ENCODE data around the gene CGREF1. TPM values are rescaled to one million over a fixed set of nuclear protein-coding genes. Genes with fewer than 3 reads are reported as not detected.

CGREF1 gene
- 1 to 10 TPM; 4.0 to 8.5 (median 6.2) TPM for total RNA-seq

GRCh38 chr2:27118525-27119329, at the start of gene CGREF1:
CGREF1 (minus strand) TSS chr2:27119128; CDS start chr2:27104366, 14,762 bp downstream.
- TF ChIP-seq CTCF (IDR thresholded peaks at IDR 0.05; ENCODE audit: low read depth), result no peak

- TF ChIP-seq CTCF (IDR thresholded peaks at IDR 0.05; ENCODE audit: low read depth), result no peak
Observed at GRCh38 chr2:27164960-27165763, 46.2 kb upstream of the CGREF1 start.

GRCh38 chr2:27162151-27163121, 43.5 kb upstream of the CGREF1 start:
- TF ChIP-seq CTCF (IDR thresholded peaks at IDR 0.05; ENCODE audit: low read depth), result no peak

- no peak for TF ChIP-seq CTCF (IDR thresholded peaks at IDR 0.05; ENCODE audit: low read depth)
Observed at GRCh38 chr2:27160191-27160590, 41.3 kb upstream of the CGREF1 start.

- no peak for TF ChIP-seq CTCF (IDR thresholded peaks at IDR 0.05; ENCODE audit: low read depth)
Observed at GRCh38 chr2:27159271-27159670, 40.3 kb upstream of the CGREF1 start.

- TF ChIP-seq CTCF (IDR thresholded peaks at IDR 0.05; ENCODE audit: low read depth), result no peak
Observed at GRCh38 chr2:27158468-27158867, 39.5 kb upstream of the CGREF1 start.

Data from subcutaneous adipose tissue (tissue), 4 donors.